Activated CD8-positive, alpha-beta memory T cell treated with anti-CD3 and anti-CD28 coated beads, Interleukin-2, amount 10 ng/mL, durations not matched to agents 7 days and 5 days (primary cell): ENCODE results near the gene CAMKK2. TPM values are rescaled to one million over a fixed set of nuclear protein-coding genes. Genes with fewer than 3 reads are reported as not detected.

Source experiments
- ATAC-seq: fragments of 150-1000 bp; cut with Tn5 transposase; one replicate; pipeline ENCODE4 v1.10.0; 2021; ENCODE audit warnings: moderate library complexity
- CTCF ChIA-PET: fragments of 350-600 bp; sonication (Branson Sonifier 250); formaldehyde crosslinking; loops from one replicate; lab custom pipeline; 2021; ENCODE audit warnings: antibody characterized with exemption; lab: Charles Lee
- DNase-seq: peaks from one replicate; pipeline ENCODE4 v3.0.0-alpha.2; 2020
- H3K27ac Mint-ChIP-seq: one replicate; pipeline ENCODE4 v1.8.0; 2021; ENCODE audit warnings: mild to moderate bottlenecking, mixed read lengths
- H3K27me3 Mint-ChIP-seq: one replicate; pipeline ENCODE4 v1.8.0; 2021; ENCODE audit warnings: mixed read lengths
- H3K36me3 Mint-ChIP-seq: one replicate; pipeline ENCODE4 v1.8.0; 2021; ENCODE audit warnings: mild to moderate bottlenecking, mixed read lengths
- H3K4me1 Mint-ChIP-seq: one replicate; pipeline ENCODE4 v1.8.0; 2021; ENCODE audit warnings: mixed read lengths
- H3K4me3 Mint-ChIP-seq: one replicate; pipeline ENCODE4 v1.8.0; 2021; ENCODE audit warnings: mild to moderate bottlenecking, moderate library complexity, mixed read lengths
- H3K9me3 Mint-ChIP-seq: one replicate; pipeline ENCODE4 v1.8.0; 2022; ENCODE audit warnings: low read depth, mixed read lengths
- total RNA-seq, 2 experiments: library from RNA; stranded (reverse); gene quantifications; one replicate each; pipeline ENCODE4 v1.2.3, GENCODE V29; 2021

The CAMKK2 gene
- total RNA-seq, 2 experiments from 2014 or later, result 34.1 to 37.4 TPM

DNA sequence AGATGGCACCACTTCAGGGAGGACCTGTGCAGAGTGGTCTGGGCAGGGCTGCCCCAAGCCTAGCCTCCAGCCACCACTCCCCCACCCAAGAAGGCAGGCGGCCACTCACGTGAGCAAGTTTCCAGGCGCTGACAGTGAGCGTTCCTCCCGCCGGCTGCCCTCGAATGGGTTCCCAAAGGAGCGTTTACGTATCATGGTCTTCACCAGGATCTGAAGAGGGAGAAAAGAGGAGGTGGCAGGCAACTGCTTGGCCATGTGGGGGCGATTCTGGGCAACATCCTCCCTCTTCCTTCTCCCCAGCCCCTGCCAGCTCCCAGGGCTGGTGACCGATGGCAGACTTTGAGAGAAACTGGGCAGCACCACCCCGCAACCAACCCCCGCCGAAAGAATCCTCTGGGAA lies 51.5 kb downstream of the CAMKK2 start:
- CTCF ChIA-PET, result no interaction called here
- peaks cover 17% of the 10 kb centered on the region for H3K36me3 Mint-ChIP-seq
- H3K27me3 Mint-ChIP-seq, result no peaks in the 10 kb centered on the region
- DNase-seq (no peak), ATAC-seq (no peak)
- H3K27ac Mint-ChIP-seq, result no peak overlapping the region
- H3K4me1 Mint-ChIP-seq, result peaks cover 16% of the 10 kb centered on the region
- H3K4me3 Mint-ChIP-seq, result no peak overlapping the region
- no peaks in the 10 kb centered on the region for H3K9me3 Mint-ChIP-seq

DNA sequence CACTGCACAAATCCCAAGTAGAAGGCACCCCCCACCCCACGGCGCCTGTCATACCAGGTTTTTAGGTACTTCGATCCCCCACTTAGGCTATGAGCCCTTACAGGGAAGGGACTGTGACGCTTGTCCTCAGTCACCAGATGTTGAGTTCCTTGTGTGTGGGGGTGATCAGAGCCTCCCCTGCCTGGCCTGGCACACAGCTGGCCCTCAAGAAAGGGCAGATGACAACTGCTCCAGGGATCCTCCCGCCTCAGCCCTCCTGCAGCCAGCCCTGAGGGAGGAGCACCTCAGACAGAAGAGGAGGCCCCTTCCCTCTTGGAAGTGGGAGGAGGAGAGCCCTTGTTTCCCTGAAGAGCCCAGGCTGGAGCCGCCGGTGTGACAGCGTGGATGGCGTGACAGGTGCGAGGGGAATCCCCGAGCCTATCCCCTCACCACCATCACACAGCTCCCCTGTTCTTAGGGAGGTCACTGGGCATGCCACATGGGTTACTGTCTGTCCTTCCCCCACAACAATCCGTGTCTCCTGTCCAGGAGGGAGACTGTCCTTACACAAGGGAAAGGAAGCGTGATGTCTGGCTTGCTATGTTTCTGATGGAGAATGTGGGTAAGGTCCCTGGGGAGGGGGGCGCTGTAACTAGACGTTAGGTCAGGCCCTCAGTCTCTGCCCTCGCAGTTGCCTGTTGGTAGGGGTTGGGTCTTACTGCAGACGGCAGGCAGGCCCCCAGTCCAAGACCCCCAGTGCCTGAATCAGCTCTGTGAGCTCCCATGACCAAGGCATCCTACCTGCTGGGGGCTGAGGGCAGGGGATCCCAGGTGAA lies 55.1 kb downstream of the CAMKK2 start:
- Mint-ChIP-seq H3K27ac (peak overlapping the region; percentile 88), H3K4me3 (peak overlapping the region; percentile 61), H3K4me1 (peaks cover 40% of the 10 kb centered on the region), H3K27me3 (no peaks in the 10 kb centered on the region), H3K36me3 (peaks cover 16% of the 10 kb centered on the region), H3K9me3 (no peaks in the 10 kb centered on the region)
- no peak for DNase-seq
- CTCF ChIA-PET, result interaction anchor here (1.4 to 3.9 kb wide), 3 partner anchors 11 to 24 kb away, joined by 3 to 28 read pairs (median 3); no protein-coding TSS in a partner anchor
- ATAC-seq, result no peak

DNA sequence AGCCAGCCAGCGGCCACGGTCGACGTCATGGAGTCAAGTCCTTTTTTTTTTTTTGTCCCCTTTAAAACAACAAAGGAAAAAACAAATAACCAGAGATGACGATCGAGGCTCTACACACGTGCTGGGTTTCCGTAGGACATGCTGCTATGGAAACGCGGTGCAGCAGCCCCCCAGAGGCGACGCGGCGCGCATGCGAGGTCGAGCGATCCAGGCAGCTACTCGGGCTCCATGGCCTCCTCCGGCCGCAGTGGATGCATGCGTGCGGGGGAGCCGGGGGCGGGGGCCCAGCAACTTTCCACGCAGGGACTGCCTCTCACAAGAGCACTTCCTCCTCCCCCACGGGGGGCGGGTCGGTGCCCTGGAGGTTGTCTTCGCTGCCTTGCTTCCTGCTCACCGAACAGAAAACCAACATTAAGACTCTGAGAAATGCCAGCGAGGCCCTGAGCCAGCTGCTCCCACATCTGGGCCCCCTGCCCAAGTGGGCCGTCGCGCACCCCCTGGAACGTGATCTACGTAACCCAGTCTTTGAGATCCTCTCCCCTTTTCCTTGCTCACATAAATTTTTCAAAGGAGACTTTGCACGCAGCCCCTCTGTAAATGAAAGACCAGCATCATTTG lies 55.9 kb downstream of the CAMKK2 start:
- H3K27ac Mint-ChIP-seq, result peak overlapping the region; percentile 88
- no peaks in the 10 kb centered on the region for H3K9me3 Mint-ChIP-seq
- H3K4me1 Mint-ChIP-seq, result peaks cover 40% of the 10 kb centered on the region

DNA sequence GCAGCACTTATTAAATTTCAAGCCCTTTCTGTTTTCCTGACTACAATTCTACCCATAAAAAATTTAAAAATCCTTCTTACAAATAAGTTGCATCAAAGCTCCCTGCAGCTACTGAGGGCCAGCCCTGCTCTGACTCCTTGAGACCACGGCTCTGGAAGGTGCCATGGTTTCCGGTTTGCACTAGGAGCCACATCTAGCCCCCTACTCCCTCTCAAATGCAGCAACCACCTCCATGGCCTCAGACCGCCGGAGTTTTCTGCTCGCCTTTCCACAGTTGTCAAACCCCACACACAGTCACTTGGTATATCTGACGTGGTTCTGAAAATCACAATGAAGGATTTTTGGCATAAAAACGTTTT lies 56.5 kb downstream of the CAMKK2 start:
- DNase-seq (no peak), ATAC-seq (no peak)
- Mint-ChIP-seq H3K36me3 (peaks cover 23% of the 10 kb centered on the region), H3K27ac (peak overlapping the region; percentile 88), H3K9me3 (no peaks in the 10 kb centered on the region), H3K4me1 (peaks cover 40% of the 10 kb centered on the region), H3K27me3 (no peaks in the 10 kb centered on the region), H3K4me3 (peak overlapping the region; percentile 61)
- CTCF ChIA-PET, result interaction anchor here (0.9 to 3.9 kb wide), 5 partner anchors 8 to 178 kb away, joined by 3 to 28 read pairs (median 5); no protein-coding TSS in a partner anchor

More for the DNA sequence above, 55.9 kb downstream of the CAMKK2 start:
- Mint-ChIP-seq H3K27me3 (no peaks in the 10 kb centered on the region), H3K36me3 (peaks cover 22% of the 10 kb centered on the region), H3K4me3 (peak overlapping the region; percentile 61)
- CTCF ChIA-PET, result interaction anchor here (1.4 to 3.9 kb wide), 2 partner anchors 11 to 23 kb away, joined by 3 to 28 read pairs; no protein-coding TSS in a partner anchor
- DNase-seq, result peak; percentile 89
- ATAC-seq, result peak; percentile 89

DNA sequence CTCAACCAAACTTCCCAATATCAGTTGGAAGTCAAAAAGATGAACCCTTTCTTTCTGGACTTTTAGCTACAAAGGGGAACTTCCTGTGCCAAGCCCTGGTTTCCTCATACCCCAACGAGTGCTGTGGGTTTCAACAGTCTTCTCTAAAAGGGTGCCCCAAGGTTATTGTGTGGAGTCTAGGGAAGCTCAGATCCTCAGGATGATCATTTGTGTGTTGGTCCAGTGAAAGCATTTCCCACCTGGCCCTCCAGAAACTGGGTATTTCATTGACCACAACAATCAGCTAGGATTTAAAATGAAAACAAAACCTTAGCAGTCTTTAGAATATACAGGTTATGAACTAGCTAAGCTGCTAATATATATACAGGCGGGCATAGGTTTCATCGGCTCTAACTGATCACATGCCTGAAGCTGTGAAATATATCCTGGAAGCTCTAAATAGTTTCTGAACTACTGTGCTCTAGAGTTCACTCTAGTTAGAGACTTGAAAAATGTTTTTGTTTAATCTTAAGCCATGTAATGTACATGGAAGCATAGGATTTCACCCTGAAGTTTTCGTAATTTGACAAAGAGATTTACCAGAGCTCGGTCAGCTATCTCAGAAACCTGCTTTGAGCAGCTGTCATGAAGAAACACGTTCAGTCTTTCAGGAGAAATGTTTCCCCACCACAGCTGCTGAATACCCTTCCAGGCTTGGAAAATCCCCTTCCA lies 57.0 kb downstream of the CAMKK2 start:
- CTCF ChIA-PET, result interaction anchor here (0.9 to 3.9 kb wide), 6 partner anchors 9 to 179 kb away, joined by 3 to 28 read pairs (median 7); no protein-coding TSS in a partner anchor
- DNase-seq (no peak), ATAC-seq (no peak)
- peaks cover 26% of the 10 kb centered on the region for H3K36me3 Mint-ChIP-seq
- H3K9me3 Mint-ChIP-seq, result no peaks in the 10 kb centered on the region
- H3K27ac Mint-ChIP-seq, result peak overlapping the region; percentile 88
- no peak overlapping the region for H3K4me3 Mint-ChIP-seq
- no peaks in the 10 kb centered on the region for H3K27me3 Mint-ChIP-seq
- H3K4me1 Mint-ChIP-seq, result peaks cover 40% of the 10 kb centered on the region

DNA sequence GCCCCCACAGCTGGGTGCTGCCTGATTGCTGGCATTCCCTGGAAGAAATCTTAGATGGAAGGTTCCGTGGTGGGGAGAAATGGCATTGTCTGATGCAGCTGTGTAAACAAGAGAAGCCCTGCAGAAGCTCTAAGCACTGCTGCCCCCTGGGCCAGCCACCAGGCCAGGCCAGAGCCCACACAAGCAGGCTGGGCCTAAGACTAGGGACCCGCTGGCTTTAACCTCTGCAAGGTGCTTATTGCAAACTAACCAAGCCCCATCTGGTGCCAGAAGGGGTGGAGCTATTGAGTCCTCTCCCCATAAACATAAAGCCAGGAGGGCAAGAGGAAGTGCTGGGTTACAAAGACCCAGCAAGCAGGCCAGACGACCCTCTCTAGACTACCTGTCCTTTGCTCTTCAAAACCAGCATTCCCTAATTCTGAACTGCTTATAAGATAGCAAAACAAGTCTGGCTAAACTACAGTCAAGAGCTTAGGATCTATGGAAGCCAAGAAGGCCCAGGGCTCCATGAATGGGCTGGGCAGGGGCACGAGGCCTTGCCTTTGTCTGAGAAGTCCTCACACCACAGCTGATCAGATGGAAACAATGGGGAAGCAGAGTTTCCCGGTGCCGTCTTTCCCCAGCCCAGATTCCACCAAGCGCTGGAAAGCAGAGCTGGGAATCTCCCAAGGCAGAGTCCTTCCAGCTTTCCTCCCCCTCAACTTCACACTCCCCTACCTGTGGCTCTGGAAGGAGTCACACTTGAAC lies 57.7 kb downstream of the CAMKK2 start:
- H3K9me3 Mint-ChIP-seq, result no peaks in the 10 kb centered on the region
- H3K27ac Mint-ChIP-seq, result peak overlapping the region; percentile 88
- CTCF ChIA-PET, result interaction anchor here (0.9 to 3.9 kb wide), 5 partner anchors 9 to 178 kb away, joined by 3 to 28 read pairs (median 9); no protein-coding TSS in a partner anchor
- ATAC-seq, result no peak
- DNase-seq, result no peak
- H3K4me1 Mint-ChIP-seq, result peaks cover 40% of the 10 kb centered on the region
- no peak overlapping the region for H3K4me3 Mint-ChIP-seq
- H3K36me3 Mint-ChIP-seq, result peaks cover 30% of the 10 kb centered on the region
- no peaks in the 10 kb centered on the region for H3K27me3 Mint-ChIP-seq

DNA sequence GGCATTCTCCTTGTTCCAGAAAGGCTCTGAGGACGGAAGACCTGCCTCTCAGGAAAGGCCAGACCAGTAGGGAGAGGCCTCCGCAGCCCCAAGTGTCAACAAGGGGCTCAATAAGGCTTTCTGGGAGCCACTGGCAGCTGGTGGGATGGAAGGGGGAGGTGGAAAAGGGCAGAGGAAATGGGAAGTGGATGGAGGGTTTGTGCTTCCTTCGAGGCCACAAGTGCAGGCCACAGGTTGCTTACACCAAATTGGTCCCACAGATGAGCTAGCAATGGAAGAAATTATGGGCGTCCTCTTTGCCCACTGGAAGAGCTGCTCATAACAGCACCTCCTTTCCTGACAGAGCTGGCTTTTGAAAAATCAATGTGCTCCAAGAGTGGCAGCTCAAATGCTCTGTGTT lies 58.4 kb downstream of the CAMKK2 start:
- peaks cover 30% of the 10 kb centered on the region for H3K36me3 Mint-ChIP-seq
- CTCF ChIA-PET, result interaction anchor here (1.4 to 3.9 kb wide), 4 partner anchors 8 to 178 kb away, joined by 5 to 28 read pairs (median 9); no protein-coding TSS in a partner anchor
- no peak overlapping the region for H3K4me3 Mint-ChIP-seq
- H3K9me3 Mint-ChIP-seq, result no peaks in the 10 kb centered on the region
- ATAC-seq, result no peak
- DNase-seq, result no peak
- peak overlapping the region; percentile 88 for H3K27ac Mint-ChIP-seq
- no peaks in the 10 kb centered on the region for H3K27me3 Mint-ChIP-seq
- peaks cover 40% of the 10 kb centered on the region for H3K4me1 Mint-ChIP-seq

DNA sequence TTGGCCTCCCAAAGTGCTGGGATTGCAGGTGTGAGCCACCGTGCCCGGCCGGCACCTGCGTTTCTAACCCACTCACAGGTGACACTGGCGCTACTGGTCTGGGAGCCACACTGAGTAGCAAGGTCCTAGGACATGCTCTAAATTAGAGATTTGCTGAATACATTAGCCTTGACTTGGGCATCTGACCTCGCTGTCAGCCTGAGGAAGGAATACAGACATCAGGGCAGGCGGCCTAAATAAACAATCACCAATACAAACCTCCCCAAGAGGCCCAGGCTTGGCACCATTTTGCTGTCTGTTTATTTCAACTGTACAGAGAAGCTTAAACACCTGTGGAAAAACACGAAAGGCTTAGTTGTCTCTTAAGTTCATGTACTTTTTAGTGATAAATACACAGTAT lies 59.1 kb downstream of the CAMKK2 start:
- CTCF ChIA-PET, result interaction anchor here (3.9 kb wide), 1 partner anchor 7 kb away, joined by 28 read pairs; no protein-coding TSS in a partner anchor
- DNase-seq, result no peak
- no peak for ATAC-seq
- H3K27ac Mint-ChIP-seq, result no peak overlapping the region
- no peaks in the 10 kb centered on the region for H3K27me3 Mint-ChIP-seq
- H3K9me3 Mint-ChIP-seq, result no peaks in the 10 kb centered on the region
- peaks cover 34% of the 10 kb centered on the region for H3K36me3 Mint-ChIP-seq
- H3K4me1 Mint-ChIP-seq, result peaks cover 40% of the 10 kb centered on the region
- H3K4me3 Mint-ChIP-seq, result no peak overlapping the region

DNA sequence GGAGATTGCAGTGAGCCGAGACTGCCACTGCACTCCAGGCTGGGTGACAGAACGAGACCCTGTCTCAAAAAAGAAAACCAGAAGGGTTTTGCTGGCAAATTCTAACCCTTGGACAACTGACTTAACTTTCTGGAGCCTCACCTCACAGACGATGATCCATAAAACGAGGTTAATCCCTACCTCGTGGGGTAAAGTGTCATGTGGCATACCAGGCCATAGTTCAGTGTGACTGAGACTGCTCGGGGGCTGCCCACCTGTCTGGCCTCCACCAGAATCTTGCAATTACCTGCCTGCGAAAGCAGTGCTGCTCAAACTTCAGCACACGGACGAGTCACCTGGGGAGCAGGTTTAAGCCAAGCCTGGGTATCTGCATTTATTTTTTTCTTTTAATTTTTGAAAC lies 59.7 kb downstream of the CAMKK2 start:
- Mint-ChIP-seq H3K36me3 (peaks cover 34% of the 10 kb centered on the region), H3K4me1 (peaks cover 40% of the 10 kb centered on the region), H3K27me3 (no peaks in the 10 kb centered on the region), H3K9me3 (no peaks in the 10 kb centered on the region), H3K27ac (no peak overlapping the region), H3K4me3 (no peak overlapping the region)
- DNase-seq, result no peak
- no peak for ATAC-seq
- CTCF ChIA-PET, result no interaction called here

DNA sequence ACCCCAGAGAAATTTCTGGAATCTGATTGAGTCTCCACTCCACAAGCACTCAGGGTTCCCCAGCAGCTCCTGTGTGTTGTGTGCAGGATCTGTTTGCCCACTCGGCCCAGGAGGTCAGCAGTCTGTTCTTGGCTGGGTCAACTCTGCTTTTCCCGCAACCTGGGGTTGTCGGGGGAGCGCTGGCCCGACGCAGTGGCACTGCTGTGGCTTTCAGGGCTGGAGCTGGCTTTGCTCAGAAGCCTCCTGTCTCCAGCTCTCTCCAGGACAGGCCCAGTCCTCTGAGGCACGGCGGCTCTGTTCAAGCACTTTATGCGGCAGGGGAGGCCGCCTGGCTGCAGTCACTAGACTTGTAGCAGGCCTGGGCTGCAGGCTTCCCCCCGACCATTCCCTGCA lies 62.9 kb downstream of the CAMKK2 start:
- Mint-ChIP-seq H3K27ac (no peak overlapping the region), H3K36me3 (peaks cover 43% of the 10 kb centered on the region), H3K9me3 (no peaks in the 10 kb centered on the region), H3K4me3 (no peak overlapping the region), H3K4me1 (peaks cover 24% of the 10 kb centered on the region), H3K27me3 (no peaks in the 10 kb centered on the region)
- CTCF ChIA-PET, result interaction anchor here (0.6 kb wide), 1 partner anchor 34 kb away, joined by 3 read pairs; no protein-coding TSS in a partner anchor
- no peak for DNase-seq
- ATAC-seq, result no peak

DNA sequence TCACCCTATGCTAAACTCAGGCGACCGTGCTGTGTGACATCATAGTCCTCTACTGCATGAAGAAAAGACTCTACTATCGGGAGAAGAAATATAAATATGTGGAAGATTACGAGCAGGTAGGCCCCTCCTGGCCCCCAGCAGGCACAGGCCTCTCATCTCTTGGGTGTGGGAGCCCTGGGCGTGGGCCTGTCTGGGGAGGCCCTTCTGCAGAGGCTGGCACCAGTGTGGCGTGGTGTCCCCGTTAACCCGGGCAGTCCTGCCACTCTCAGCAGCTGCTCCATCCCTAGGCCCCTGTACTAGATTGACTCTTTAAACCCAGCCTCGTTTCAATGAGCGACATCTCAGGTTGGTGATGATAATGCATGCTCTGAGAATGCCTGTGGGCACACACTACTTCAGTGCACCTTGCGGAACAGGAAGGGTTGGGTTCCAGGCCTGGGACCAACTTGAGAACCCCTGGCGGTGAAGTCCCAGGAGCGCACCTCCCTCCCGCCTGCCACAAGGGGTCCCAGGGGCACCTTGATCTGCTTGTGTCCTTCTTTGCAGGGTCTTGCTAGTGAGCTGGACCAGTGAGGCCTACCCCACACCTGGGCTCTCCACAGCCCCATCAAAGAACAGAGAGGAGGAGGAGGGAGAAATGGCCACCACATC lies 63.4 kb downstream of the CAMKK2 start:
- Mint-ChIP-seq H3K27ac (peak overlapping the region; percentile 9), H3K4me1 (peaks cover 20% of the 10 kb centered on the region), H3K27me3 (no peaks in the 10 kb centered on the region), H3K36me3 (peaks cover 46% of the 10 kb centered on the region), H3K4me3 (no peak overlapping the region), H3K9me3 (no peaks in the 10 kb centered on the region)
- ATAC-seq, result no peak
- DNase-seq, result no peak
- CTCF ChIA-PET, result interaction anchor here (0.6 kb wide), 1 partner anchor 33 kb away, joined by 3 read pairs; no protein-coding TSS in a partner anchor

DNA sequence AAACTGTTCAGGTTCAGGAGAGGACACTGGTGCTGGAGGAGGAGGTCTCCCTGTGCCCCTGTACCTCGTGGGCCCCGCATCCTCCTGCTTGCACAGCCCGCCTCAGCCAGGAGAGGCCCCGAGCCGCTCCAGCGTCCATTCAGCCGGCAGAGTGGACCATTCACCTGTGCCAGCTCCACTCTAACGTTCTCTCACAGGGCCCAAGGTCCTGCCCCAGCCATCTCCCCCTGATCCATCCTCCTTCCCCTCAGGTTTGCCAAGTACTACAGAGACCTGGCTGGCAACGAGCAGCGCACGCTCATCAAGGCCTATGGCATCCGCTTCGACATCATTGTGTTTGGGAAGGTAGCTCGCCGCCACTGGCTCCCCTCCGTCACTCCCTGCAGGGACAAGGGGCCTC lies 64.3 kb downstream of the CAMKK2 start:
- no peaks in the 10 kb centered on the region for H3K27me3 Mint-ChIP-seq

More for the DNA sequence above, 64.3 kb downstream of the CAMKK2 start:
- no peak overlapping the region for H3K27ac Mint-ChIP-seq
- H3K4me1 Mint-ChIP-seq, result peaks cover 20% of the 10 kb centered on the region
- CTCF ChIA-PET, result interaction anchor here (4.3 kb wide), 1 partner anchor 7 kb away, joined by 28 read pairs; no protein-coding TSS in a partner anchor
- H3K36me3 Mint-ChIP-seq, result peaks cover 48% of the 10 kb centered on the region
- ATAC-seq (no peak), DNase-seq (no peak)
- H3K4me3 Mint-ChIP-seq, result no peak overlapping the region
- no peaks in the 10 kb centered on the region for H3K9me3 Mint-ChIP-seq
